GM19324 (cell line): ENCODE measurements around the gene ADORA2B.
A peak's percentile ranks its signal among the peaks of the same experiment; 100 is the strongest.
"Not testable (repeated sequence)": the region's sequence is repeated elsewhere in the genome, so short reads cannot be mapped to it uniquely, and the experiment has no call there.

Experiments used
- ATAC-seq: cut with Tn5 transposase; IDR thresholded peaks from one replicate; pipeline ENCODE4 v1.9.1; 2021; ENCODE audit warnings: mild to moderate bottlenecking, moderate library complexity; ENCODE audit not compliant: unreplicated experiment, low FRiP score

ADORA2B gene

GRCh38 chr17:15978606-15979005 lies 33.7 kb downstream of the ADORA2B start:
- no peak for ATAC-seq

- not testable (repeated sequence) for ATAC-seq
Observed at GRCh38 chr17:15979013-15979412, 34.1 kb downstream of the ADORA2B start.

GRCh38 chr17:15981208-15981607 lies 36.3 kb downstream of the ADORA2B start:
- ATAC-seq, result no peak

GRCh38 chr17:15981646-15982580 lies 37.0 kb downstream of the ADORA2B start:
- no peak for ATAC-seq

- ATAC-seq, result no peak
Observed at GRCh38 chr17:15996322-15996721, 51.4 kb downstream of the ADORA2B start.

- ATAC-seq, result no peak
Observed at GRCh38 chr17:15998031-15998562, 53.2 kb downstream of the ADORA2B start.

- ATAC-seq, result peak; percentile 97
Observed at GRCh38 chr17:15999141-15999973, 54.4 kb downstream of the ADORA2B start, which contains the start of the genes TTC19 and ZSWIM7. TSS of gene TTC19 (plus strand) at chr17:15999824. CDS start at chr17:15999849, 25 bp downstream. TSS of gene ZSWIM7 (minus strand) at chr17:15999704. CDS start at chr17:15999594, 110 bp downstream.

GRCh38 chr17:15999974-16000827 lies 55.3 kb downstream of the ADORA2B start:
- ATAC-seq, result peak; percentile 28

- no peak for ATAC-seq
Observed at GRCh38 chr17:16001226-16001897, 56.4 kb downstream of the ADORA2B start.

GRCh38 chr17:16002708-16003260 lies 57.9 kb downstream of the ADORA2B start:
- no peak for ATAC-seq

- ATAC-seq, result no peak
Observed at GRCh38 chr17:16003841-16004240, 58.9 kb downstream of the ADORA2B start.

GRCh38 chr17:16005636-16006035 lies 60.7 kb downstream of the ADORA2B start:
- ATAC-seq, result no peak

- no peak for ATAC-seq
Observed at GRCh38 chr17:16007439-16007838, 62.5 kb downstream of the ADORA2B start.

- ATAC-seq, result no peak
Observed at GRCh38 chr17:16013943-16014407, 69.0 kb downstream of the ADORA2B start.

- no peak for ATAC-seq
Observed at GRCh38 chr17:16019347-16019746, 74.4 kb downstream of the ADORA2B start.

- no peak for ATAC-seq
Observed at GRCh38 chr17:16023881-16024280, 79.0 kb downstream of the ADORA2B start.

- no peak for ATAC-seq
Observed at GRCh38 chr17:16025202-16025601, 80.3 kb downstream of the ADORA2B start.
